HCT116 (cell line): ENCODE measurements around the gene EEF1B2. TPM values are rescaled to one million over a fixed set of nuclear protein-coding genes. Genes with fewer than 3 reads are reported as not detected.
A peak's percentile ranks its signal among the peaks of the same experiment; 100 is the strongest.

Source experiments
- ATAC-seq: fragments of 200-7000 bp; cut with Tn5 transposase; 2 replicates; pipeline ENCODE4 v1.9.1; 2020; ENCODE audit warnings: mild to moderate bottlenecking, moderate library complexity
- BruUV-seq: library from RNA; stranded (reverse); fragments of 400-500 nt; replicated peaks from 2 replicates; lab custom pipeline; 2021; lab: Mats Ljungman, UMichigan
- CTCF ChIA-PET: fragments of 300-600 bp; sonication (Branson Sonifier 250); formaldehyde crosslinking; loops from one replicate; lab custom pipeline; 2021; ENCODE audit warnings: antibody characterized with exemption; lab: Charles Lee
- POLR2A ChIA-PET: fragments of 300-600, 350-600 bp; sonication (Branson Sonifier 250); formaldehyde crosslinking; loops from one replicate; lab custom pipeline; 2021; ENCODE audit warnings: antibody characterized with exemption; lab: Charles Lee
- RAD21 ChIA-PET, 2 experiments: fragments of 300-600 bp; sonication (Branson Sonifier 250); formaldehyde crosslinking; loops; one replicate each; lab custom pipeline; 2023; ENCODE audit warnings: low total read pairs in 2 of 2; ENCODE audit not compliant: uncharacterized antibody in 2 of 2, unreplicated experiment in 2 of 2, low non-redundant PET in 1 of 2; lab: Charles Lee
- DNase-seq: peaks from one replicate; pipeline ENCODE4 v3.0.0-alpha.2; 2010; ENCODE audit warnings: low read depth, low spot score
- H2AFZ ChIP-seq: fragments of 200-600 bp; shearing (Covaris generic), sonication (generic); 2 replicates; pipeline ENCODE4 v1.6.1; 2017; ENCODE audit warnings: low read depth, mixed run types, mixed read lengths, antibody characterized with exemption, low read length; ENCODE audit not compliant: poor library complexity, severe bottlenecking
- H3K27ac ChIP-seq: 2 replicates; pipeline ENCODE4 v1.5.1; 2012; ENCODE audit warnings: low read depth, low read length
- H3K27me3 ChIP-seq: fragments of 200-600 bp; sonication (generic); 2 replicates; pipeline ENCODE4 v1.6.1; 2016; ENCODE audit warnings: mixed run types, low read length, mixed read lengths; ENCODE audit not compliant: insufficient read depth
- H3K36me3 ChIP-seq, 2 experiments: fragments of 200-500 bp in 1 of 2; fragments of 200-600 bp in 1 of 2; sonication (Bioruptor generic) in 1 of 2; sonication (generic) in 1 of 2; 2 replicates each; pipeline versions ENCODE4 v1.5.1 to v1.6.1; 2014 to 2016; ENCODE audit warnings: low read length in 2 of 2, inconsistent platforms in 1 of 2, mixed read lengths in 1 of 2, mixed run types in 1 of 2; ENCODE audit not compliant: insufficient read depth in 2 of 2, control insufficient read depth in 1 of 2
- H3K4me1 ChIP-seq, 2 experiments: fragments of 200-600 bp in 1 of 2; sonication (generic) in 1 of 2; 2 replicates each; pipeline versions ENCODE4 v1.5.1 to v1.6.1; 2012 to 2017; ENCODE audit warnings: low read length in 2 of 2, inconsistent platforms in 1 of 2, mild to moderate bottlenecking in 1 of 2, mixed read lengths in 1 of 2, mixed run types in 1 of 2, moderate library complexity in 1 of 2; ENCODE audit not compliant: insufficient read depth in 2 of 2, control insufficient read depth in 1 of 2
- H3K4me2 ChIP-seq: fragments of 200-600 bp; sonication (generic); 2 replicates; pipeline ENCODE4 v1.6.1; 2017; ENCODE audit warnings: mixed run types, low read length, mixed read lengths
- H3K4me3 ChIP-seq, 2 experiments: fragments of 200-600 bp in 1 of 2; sonication (generic) in 1 of 2; replicated peaks in 1 of 2; 2 replicates each; pipeline ENCODE4 v1.5.1; 2011 to 2016; ENCODE audit warnings: low read length in 2 of 2, control low read depth in 1 of 2, low read depth in 1 of 2, mild to moderate bottlenecking in 1 of 2, mixed read lengths in 1 of 2, mixed run types in 1 of 2
- H3K79me2 ChIP-seq: fragments of 200-600 bp; sonication (generic); 2 replicates; pipeline ENCODE4 v1.6.1; 2017; ENCODE audit warnings: mild to moderate bottlenecking, mixed run types, low read length, moderate library complexity, mixed read lengths; ENCODE audit not compliant: insufficient read depth
- H3K9ac ChIP-seq: fragments of 200-600 bp; sonication (generic); 2 replicates; pipeline ENCODE4 v1.6.1; 2016; ENCODE audit warnings: low read length, mixed read lengths
- H3K9me2 ChIP-seq: fragments of 200-600 bp; sonication (generic), shearing (Covaris generic); 2 replicates; pipeline ENCODE4 v1.6.1; 2017; ENCODE audit warnings: mixed run types, mild to moderate bottlenecking, moderate library complexity; ENCODE audit not compliant: insufficient read depth
- H3K9me3 ChIP-seq, 2 experiments: fragments of 200-500 bp in 1 of 2; fragments of 200-600 bp in 1 of 2; sonication (Bioruptor generic) in 1 of 2; sonication (generic) in 1 of 2; 2 replicates each; pipeline ENCODE4 v1.6.1; 2014 to 2017; ENCODE audit warnings: low read length in 2 of 2, mixed read lengths in 2 of 2, inconsistent platforms in 1 of 2, low read depth in 1 of 2, mild to moderate bottlenecking in 1 of 2, mixed run types in 1 of 2, moderate library complexity in 1 of 2; ENCODE audit not compliant: control insufficient read depth in 1 of 2, insufficient read depth in 1 of 2
- H4K20me1 ChIP-seq: fragments of 200-600 bp; sonication (generic), shearing (Covaris generic); 2 replicates; pipeline ENCODE4 v1.6.1; 2017; ENCODE audit warnings: mixed run types, mild to moderate bottlenecking, moderate library complexity; ENCODE audit not compliant: insufficient read depth
- CBX3 ChIP-seq: IDR thresholded peaks from 2 replicates; pipeline ENCODE4 v1.6.1; 2012; ENCODE audit warnings: low read depth
- EGR1 ChIP-seq: IDR thresholded peaks from 2 replicates; pipeline ENCODE4 v1.6.1; 2012; ENCODE audit warnings: low read depth
- ELF1 ChIP-seq: IDR thresholded peaks from 2 replicates; pipeline ENCODE4 v1.6.1; 2012; ENCODE audit warnings: low read depth, borderline replicate concordance
- EZH2 ChIP-seq: fragments of 200-600 bp; sonication (generic); IDR thresholded peaks from 2 replicates; pipeline ENCODE4 v1.6.1; 2017; ENCODE audit warnings: antibody characterized with exemption, mixed run types
- EZH2phosphoT487 ChIP-seq: fragments of 200-600 bp; IDR thresholded peaks from 2 replicates; pipeline ENCODE4 v1.6.1; 2018; ENCODE audit warnings: antibody characterized with exemption, borderline replicate concordance
- JUND ChIP-seq: IDR thresholded peaks from 2 replicates; pipeline ENCODE4 v1.6.1; 2012
- POLR2A ChIP-seq: IDR thresholded peaks from 2 replicates; pipeline ENCODE4 v1.7.0; 2011; ENCODE audit warnings: borderline replicate concordance; ENCODE audit not compliant: insufficient read depth, insufficient read length; ENCODE audit errors: extremely low read depth
- POLR2AphosphoS5 ChIP-seq: IDR thresholded peaks from 2 replicates; pipeline ENCODE4 v1.6.1; 2011; ENCODE audit warnings: mild to moderate bottlenecking, low read depth, low read length, moderate library complexity
- RAD21 ChIP-seq: IDR thresholded peaks from 2 replicates; pipeline ENCODE4 v1.6.1; 2012; ENCODE audit warnings: low read depth, mild to moderate bottlenecking
- TCF7L2 ChIP-seq: IDR thresholded peaks from 2 replicates; pipeline ENCODE4 v1.7.0; 2011; ENCODE audit warnings: borderline replicate concordance, inconsistent platforms; ENCODE audit not compliant: insufficient read depth, insufficient read length; ENCODE audit errors: extremely low read depth
- YY1 ChIP-seq: IDR thresholded peaks from 2 replicates; pipeline ENCODE4 v1.6.1; 2011; ENCODE audit warnings: low read length, low read depth, moderate library complexity, mild to moderate bottlenecking; ENCODE audit not compliant: insufficient replicate concordance; ENCODE audit errors: extremely low read depth
- ZFX ChIP-seq: fragments of 450-650 bp; IDR thresholded peaks from 2 replicates; pipeline ENCODE4 v1.6.1; 2017
- ZNF274 ChIP-seq: fragments of 200-500 bp; sonication (Bioruptor generic); IDR thresholded peaks from 2 replicates; pipeline ENCODE4 v1.6.1; 2014; ENCODE audit warnings: mild to moderate bottlenecking, low read depth, low read length, inconsistent platforms
- intact Hi-C: fragments of 100-400 bp; cut with micrococcal nuclease; formaldehyde crosslinking; loops from 2 replicates; pipeline ENCODE4 v1.10.0; 2022
- total RNA-seq: library from RNA; stranded (reverse); gene quantifications from one replicate; pipeline ENCODE4 v1.2.1, GENCODE V29; 2021; ENCODE audit not compliant: unreplicated experiment
- TF ChIP-seq, protein P1 (sequence below): IDR thresholded peaks from 2 replicates; pipeline ENCODE4 v1.6.1; 2012
- TF ChIP-seq, protein P2 (sequence below): IDR thresholded peaks from 2 replicates; pipeline ENCODE4 v1.6.1; 2012
- TF ChIP-seq, protein P3 (sequence below), 3 experiments: fragments of 200-600 bp in 1 of 3; sonication (generic) in 1 of 3; IDR thresholded peaks in 2 of 3; conservative IDR thresholded peaks in 1 of 3; 2 replicates each; pipeline ENCODE4 v1.5.1; 2012 to 2017; ENCODE audit warnings: low read depth in 2 of 3, low read length in 2 of 3, antibody characterized with exemption in 1 of 3, borderline replicate concordance in 1 of 3, control low read depth in 1 of 3, mild to moderate bottlenecking in 1 of 3, mixed read lengths in 1 of 3, mixed run types in 1 of 3, moderate library complexity in 1 of 3; ENCODE audit not compliant: insufficient read depth in 1 of 3

Gene EEF1B2
- total RNA-seq, 1 experiment from 2014 or later: 985 TPM

DNA sequence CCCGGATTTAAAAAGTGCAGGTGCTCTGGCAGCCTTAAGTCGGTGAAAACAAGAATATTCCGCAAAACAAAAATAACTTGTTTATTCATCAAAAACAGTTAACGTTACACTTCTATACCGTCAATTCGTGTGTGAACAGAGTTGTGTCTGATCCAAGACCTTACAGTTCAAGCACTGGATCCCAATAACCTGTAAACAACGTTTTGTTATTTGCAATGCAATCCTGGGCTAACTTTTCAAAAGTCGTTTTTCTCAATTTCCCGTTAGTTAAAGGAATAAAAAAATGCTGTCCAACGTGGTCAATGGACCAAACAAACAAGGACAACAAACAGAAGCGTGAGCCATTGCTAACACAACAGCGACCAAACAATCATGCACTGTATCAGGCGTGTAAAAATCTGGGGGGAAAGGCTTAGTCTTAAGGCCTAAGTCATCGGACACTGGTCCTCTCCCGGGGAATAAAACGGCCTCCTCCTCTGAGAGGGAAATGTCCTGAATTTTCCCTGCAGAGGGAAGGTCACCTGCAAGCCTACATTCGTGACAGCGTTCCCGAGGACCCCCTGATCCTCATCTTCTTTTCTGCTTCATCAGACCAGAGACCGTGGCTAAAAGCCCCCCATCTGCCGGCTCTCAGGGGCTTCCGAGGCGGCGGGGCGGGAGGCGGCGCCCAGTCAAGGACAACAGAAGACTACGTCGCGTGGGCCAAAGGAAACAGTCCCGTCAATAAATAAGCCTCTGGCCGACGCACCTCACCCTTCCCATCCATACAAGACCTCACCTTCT lies 941 bp upstream of the EEF1B2 start:
- Histone ChIP-seq H3K36me3 (peaks cover 17 to 29% of the 10 kb centered on the region in 2 experiments), H3K27me3 (no peaks in the 10 kb centered on the region), H4K20me1 (peaks cover 10% of the 10 kb centered on the region; the same call in 1 of the 2 replicates), H3K9ac (peak overlapping the region; percentile 81), H3K4me2 (peak overlapping the region; percentile 90), H3K27ac (peak overlapping the region; percentile 62), H3K4me3 (peak overlapping the region; percentile 85 to 97), H3K79me2 (peaks cover 91% of the 10 kb centered on the region), H3K9me3 (no peaks in the 10 kb centered on the region), H2AFZ (no peak overlapping the region), H3K9me2 (no peaks in the 10 kb centered on the region), H3K4me1 (peaks cover 10 to 21% of the 10 kb centered on the region in 2 experiments; a peak in 3 of 4 replicates)
- TF ChIP-seq ZFX (peak; percentile 35; the same call in 1 of the 2 replicates), POLR2A (no peak)
- ATAC-seq (peak; percentile 21), DNase-seq (no peak)
- CTCF ChIA-PET: no interaction called here
- TSS peak; percentile 74 for BruUV-seq
- intact Hi-C loops: loop anchor here (2.0 to 10.0 kb wide), 2 partner anchors 72 to 154 kb away; partner anchors contain the start of gene INO80D
- POLR2A ChIA-PET: interaction anchor here (1.1 kb wide), 1 partner anchor 63 kb away, joined by 3 read pairs; no protein-coding TSS in a partner anchor
- RAD21 ChIA-PET: no interaction called here

DNA sequence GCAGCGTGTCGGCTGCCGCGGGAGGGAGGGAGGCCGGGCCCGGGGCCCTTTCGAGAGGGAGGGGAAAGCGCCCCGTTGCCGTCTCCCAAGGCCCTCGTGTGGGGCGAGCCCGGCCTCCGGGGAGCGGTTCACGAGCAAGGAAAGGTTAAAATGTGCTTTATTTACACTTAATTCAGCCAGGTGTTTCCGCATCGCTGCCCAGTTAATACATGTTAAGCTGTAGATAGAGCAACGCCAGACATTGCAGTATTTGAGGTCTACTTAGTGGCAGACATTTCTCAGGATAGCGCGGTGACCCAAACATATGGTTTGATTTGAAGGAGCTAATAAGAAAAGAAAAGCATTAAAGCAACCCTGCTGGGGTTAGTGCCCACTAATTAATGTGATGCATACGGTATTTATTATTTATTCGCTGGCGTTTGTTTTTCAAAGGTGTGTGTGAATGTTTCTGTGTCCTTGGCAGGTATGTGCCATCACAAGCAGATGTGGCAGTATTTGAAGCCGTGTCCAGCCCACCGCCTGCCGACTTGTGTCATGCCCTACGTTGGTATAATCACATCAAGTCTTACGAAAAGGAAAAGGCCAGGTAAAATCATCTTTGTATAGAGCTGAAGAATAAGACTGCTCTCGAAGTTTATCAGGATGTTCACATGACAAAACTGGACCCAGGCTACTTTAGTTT lies 571 bp downstream of the EEF1B2 start:
- TSS peak; percentile 71 for BruUV-seq
- intact Hi-C loops: loop anchor here (5.0 kb wide), 1 partner anchor 397 kb away; no protein-coding TSS in a partner anchor
- H3K4me2 ChIP-seq: peak overlapping the region; percentile 90
- peaks cover 17 to 29% of the 10 kb centered on the region in 2 experiments for H3K36me3 ChIP-seq
- ChIA-PET CTCF (no interaction called here), POLR2A (interaction anchor here (1.1 kb wide), 1 partner anchor 64 kb away, joined by 3 read pairs; no protein-coding TSS in a partner anchor), RAD21 (no interaction called here)
- no peaks in the 10 kb centered on the region for H3K9me3 ChIP-seq
- H3K27me3 ChIP-seq: no peaks in the 10 kb centered on the region
- peak overlapping the region; percentile 62 for H3K27ac ChIP-seq
- H3K4me3 ChIP-seq: peak overlapping the region; percentile 85 to 97
- H3K4me1 ChIP-seq: peaks cover 10 to 21% of the 10 kb centered on the region in 2 experiments; a peak in 3 of 4 replicates
- H4K20me1 ChIP-seq: peaks cover 11% of the 10 kb centered on the region; the same call in 1 of the 2 replicates
- H3K9me2 ChIP-seq: no peaks in the 10 kb centered on the region
- ATAC-seq (no peak; the same call in 1 of the 2 replicates), DNase-seq (no peak)
- H3K79me2 ChIP-seq: peaks cover 78% of the 10 kb centered on the region
- no peak overlapping the region for H2AFZ ChIP-seq
- H3K9ac ChIP-seq: peak overlapping the region; percentile 81
- no peak for TF ChIP-seq EGR1
- TF ChIP-seq EZH2phosphoT487: no peak
- peak; percentile 13; the same call in 1 of the 2 replicates for TF ChIP-seq POLR2AphosphoS5
- TF ChIP-seq RAD21: no peak
- TF ChIP-seq YY1: no peak
- TF ChIP-seq TCF7L2: no peak
- no peak for TF ChIP-seq EZH2
- peak; percentile 57 for TF ChIP-seq ZFX
- TF ChIP-seq, protein P1, sequence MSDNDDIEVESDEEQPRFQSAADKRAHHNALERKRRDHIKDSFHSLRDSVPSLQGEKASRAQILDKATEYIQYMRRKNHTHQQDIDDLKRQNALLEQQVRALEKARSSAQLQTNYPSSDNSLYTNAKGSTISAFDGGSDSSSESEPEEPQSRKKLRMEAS: no peak
- TF ChIP-seq ZNF274: no peak
- TF ChIP-seq, protein P2, sequence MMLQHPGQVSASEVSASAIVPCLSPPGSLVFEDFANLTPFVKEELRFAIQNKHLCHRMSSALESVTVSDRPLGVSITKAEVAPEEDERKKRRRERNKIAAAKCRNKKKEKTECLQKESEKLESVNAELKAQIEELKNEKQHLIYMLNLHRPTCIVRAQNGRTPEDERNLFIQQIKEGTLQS: no peak
- TF ChIP-seq, protein P3, sequence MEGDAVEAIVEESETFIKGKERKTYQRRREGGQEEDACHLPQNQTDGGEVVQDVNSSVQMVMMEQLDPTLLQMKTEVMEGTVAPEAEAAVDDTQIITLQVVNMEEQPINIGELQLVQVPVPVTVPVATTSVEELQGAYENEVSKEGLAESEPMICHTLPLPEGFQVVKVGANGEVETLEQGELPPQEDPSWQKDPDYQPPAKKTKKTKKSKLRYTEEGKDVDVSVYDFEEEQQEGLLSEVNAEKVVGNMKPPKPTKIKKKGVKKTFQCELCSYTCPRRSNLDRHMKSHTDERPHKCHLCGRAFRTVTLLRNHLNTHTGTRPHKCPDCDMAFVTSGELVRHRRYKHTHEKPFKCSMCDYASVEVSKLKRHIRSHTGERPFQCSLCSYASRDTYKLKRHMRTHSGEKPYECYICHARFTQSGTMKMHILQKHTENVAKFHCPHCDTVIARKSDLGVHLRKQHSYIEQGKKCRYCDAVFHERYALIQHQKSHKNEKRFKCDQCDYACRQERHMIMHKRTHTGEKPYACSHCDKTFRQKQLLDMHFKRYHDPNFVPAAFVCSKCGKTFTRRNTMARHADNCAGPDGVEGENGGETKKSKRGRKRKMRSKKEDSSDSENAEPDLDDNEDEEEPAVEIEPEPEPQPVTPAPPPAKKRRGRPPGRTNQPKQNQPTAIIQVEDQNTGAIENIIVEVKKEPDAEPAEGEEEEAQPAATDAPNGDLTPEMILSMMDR (IDR thresholded peaks at IDR 0.05 in 2 of 3, conservative IDR thresholded peaks at IDR 0.05 in 1 of 3; ENCODE audit: borderline replicate concordance in 1 of 3, insufficient read depth in 1 of 3, low read depth in 2 of 3, low read length in 2 of 3): no peak
- no peak for TF ChIP-seq CBX3
- no peak for TF ChIP-seq ELF1
- no peak for TF ChIP-seq JUND
